Embryonic facial prominence (tissue), 1 donor: ENCODE data around the gene SLC4A4.

ENCODE experiments used
- DNase-seq: peaks from one replicate; pipeline ENCODE4 v3.0.0-alpha.2; 2016; ENCODE audit errors: extremely low spot score

Gene SLC4A4

GRCh38 chr4:71595576-71596108, 256.8 kb downstream of the SLC4A4 start:
- DNase-seq: no peak

- no peak for DNase-seq
Measured at GRCh38 chr4:71599578-71599977, 260.8 kb downstream of the SLC4A4 start.

- DNase-seq: no peak
Measured at GRCh38 chr4:71602289-71602900, 263.6 kb downstream of the SLC4A4 start.

- DNase-seq: no peak
Measured at GRCh38 chr4:71604785-71605184, 266.0 kb downstream of the SLC4A4 start.

- no peak for DNase-seq
Measured at GRCh38 chr4:71607109-71607508, 268.3 kb downstream of the SLC4A4 start.

GRCh38 chr4:71607780-71608677, 269.2 kb downstream of the SLC4A4 start:
- DNase-seq: no peak

DNA sequence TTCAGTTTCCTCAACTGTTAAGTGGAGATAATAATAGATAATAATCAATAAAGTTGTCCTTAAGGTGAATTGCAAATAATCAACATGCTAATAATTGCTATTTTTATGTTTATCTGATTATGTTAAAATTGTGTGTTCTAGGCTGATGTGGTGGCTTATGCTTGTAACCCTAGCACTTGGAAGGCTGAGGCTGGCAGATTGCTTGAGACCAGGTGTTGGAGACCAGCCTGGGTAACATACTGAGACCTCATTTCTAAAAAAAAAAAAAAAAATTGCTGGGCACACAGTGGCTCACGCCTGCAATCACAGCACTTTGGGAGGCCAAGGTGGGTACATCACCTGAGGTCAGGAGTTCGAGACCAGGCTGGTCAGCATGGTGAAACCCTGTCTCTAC, 269.9 kb downstream of the SLC4A4 start:
- no peak for DNase-seq

GRCh38 chr4:71609167-71609566, 270.3 kb downstream of the SLC4A4 start:
- no peak for DNase-seq

- no peak for DNase-seq
Measured at GRCh38 chr4:71609651-71610050, 270.8 kb downstream of the SLC4A4 start.

DNA sequence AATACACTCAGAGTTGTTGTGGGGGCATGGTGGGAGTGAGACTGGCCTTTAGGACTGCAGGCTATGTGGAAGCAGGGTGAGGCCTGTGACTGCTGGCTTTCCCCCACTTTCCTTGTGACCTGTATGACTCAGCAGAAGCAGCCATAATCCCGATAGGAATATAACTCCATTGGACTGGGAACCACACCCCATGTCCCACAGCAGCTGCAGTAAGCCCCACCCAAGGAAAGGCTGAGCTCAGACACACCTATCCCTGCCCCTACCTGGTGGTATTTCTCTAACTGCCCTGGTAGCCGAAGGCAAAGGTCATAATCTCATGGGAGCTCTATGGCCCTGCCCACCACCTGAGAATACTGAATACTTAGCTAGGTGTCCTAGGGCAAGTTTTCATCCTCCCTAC, 275.8 kb downstream of the SLC4A4 start:
- DNase-seq: no peak

- no peak for DNase-seq
Measured at GRCh38 chr4:71616168-71616811, 277.5 kb downstream of the SLC4A4 start.
